Epithelial cell of prostate (primary cell): ENCODE results near the gene PAMR1.
"Not testable (repeated sequence)": the region's sequence is repeated elsewhere in the genome, so short reads cannot be mapped to it uniquely, and the experiment has no call there.

Experiments used
- DNase-seq: peaks from one replicate; pipeline ENCODE4 v3.0.0-alpha.2; 2011; ENCODE audit warnings: low read depth, low spot score
- H3K27ac ChIP-seq: fragments of 450-650 bp; 2 replicates; pipeline ENCODE4 v1.5.1; 2017; ENCODE audit warnings: mild to moderate bottlenecking

PAMR1 gene

DNA sequence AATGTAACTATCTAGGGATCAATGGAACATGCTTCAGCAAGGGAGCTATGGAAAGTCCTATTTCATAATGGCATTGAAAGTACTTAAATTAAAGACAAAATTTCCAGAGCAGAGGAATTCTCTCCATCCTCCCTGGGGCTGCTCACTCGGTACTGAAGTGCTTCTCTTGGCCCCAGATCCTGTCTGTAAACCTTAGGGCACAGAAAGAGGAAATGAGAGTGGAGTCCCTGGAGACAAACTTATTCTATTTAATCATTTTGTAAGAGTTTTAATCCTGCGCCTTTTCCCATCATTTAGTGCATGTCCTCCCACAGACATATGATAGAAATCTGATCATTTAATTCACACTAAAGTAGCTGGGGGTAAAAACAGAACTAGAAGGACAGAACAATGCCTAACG, 20.9 kb upstream of the PAMR1 start:
- no peak for DNase-seq
- H3K27ac ChIP-seq, result no peak overlapping the region

DNA sequence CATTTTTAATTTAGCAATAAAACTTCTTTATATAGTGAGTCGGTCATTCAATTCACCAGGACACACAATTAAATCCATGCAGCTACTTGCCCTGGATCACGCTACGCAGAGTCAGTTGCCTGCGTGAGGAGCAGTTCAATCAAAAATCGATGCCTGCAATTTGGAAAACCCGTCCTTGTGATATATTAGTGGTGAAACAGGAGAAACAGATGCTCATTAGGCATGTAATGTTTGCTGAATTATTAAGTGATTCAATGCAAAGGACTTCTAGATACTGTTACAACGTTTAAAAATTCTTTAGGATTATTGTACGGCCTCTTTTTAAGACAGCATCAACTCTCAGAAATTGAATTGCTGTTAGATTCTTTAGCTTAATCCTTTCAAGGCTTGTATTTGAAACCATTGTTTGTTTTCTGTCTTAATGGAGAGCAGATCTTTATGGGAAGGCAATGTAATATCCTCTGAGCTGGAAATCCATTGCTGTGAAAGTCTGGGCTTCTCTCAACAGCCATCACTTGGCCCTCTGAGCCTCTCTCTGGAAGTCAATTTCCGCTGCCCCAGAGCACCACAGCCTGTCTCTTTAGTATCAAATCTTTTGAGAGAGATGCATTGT, 20.1 kb upstream of the PAMR1 start:
- no peak overlapping the region for H3K27ac ChIP-seq
- DNase-seq, result no peak

DNA sequence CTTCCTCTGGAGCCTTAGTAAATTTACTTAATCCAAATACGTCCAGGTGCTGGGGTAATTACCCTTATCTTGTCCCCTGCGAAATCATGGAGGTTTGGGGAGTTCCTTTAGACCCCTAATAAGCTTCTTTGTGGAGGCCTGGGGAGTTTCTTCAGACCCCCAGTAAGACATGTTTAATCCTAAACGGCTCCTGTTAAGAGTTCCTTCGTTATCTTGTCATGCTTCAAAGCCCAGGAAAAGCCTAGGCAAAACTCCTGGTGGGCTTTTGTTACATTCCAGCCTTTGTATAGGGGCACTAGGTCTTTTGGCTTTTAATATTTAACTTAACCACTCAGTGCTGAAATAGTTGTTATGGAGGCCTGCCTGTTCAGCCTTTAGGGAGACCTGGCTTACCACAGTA, 18.1 kb upstream of the PAMR1 start:
- no peak overlapping the region for H3K27ac ChIP-seq
- no peak for DNase-seq

DNA sequence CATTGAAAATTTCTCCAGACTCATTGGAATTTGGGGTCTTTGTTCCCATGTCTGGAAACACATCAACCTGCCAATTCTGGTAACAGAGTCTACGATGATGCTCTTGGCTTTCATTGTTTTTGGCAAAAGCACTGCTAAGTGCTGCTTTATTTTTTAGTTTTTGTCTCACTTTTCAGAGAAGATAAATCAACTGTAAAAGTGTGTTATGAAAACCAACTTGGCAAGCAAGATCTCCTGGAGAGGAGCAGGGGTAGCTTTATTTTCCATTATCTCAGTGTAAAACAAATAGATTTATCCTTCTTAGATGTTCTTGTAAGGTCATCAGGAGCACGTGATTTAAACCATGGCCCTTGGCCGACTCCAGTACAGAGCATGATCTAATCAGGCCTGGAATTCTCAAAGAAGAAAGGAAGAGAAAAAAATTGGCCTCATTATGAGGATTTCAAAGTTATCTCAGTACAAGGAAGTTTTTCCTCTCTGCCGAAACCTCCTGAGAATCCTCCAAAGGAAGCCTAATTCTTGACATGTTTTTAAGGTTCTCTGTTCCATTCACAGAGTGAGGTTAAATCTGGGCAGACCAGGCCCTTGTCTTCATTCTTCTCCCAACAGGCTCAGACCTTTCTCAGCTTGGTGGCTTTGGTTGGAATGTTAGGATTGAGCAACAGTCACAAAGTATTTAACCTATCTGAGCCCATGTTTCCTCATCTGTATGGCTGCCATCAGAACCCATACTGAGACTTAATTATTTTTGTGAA, 16.4 kb upstream of the PAMR1 start:
- no peak for DNase-seq
- peak overlapping the region; percentile 60 for H3K27ac ChIP-seq

DNA sequence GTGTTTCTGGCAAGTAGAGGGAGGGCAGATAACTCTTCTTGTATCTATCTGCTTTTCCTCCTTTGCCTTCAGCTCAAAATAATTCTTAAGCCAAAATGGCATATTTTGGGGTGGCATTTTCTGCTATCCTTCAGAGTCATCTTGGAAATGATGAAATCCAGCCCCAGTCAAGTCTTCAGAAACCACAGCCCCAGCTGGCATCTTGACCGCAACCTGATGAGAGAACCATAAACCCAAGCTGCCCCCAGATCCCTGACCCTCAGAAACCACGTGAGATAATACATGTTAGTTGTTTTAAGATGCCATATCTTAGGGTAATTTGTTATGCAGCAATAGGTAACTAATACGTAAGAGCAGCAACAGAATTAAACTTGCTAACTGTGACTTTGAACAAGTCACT, 15.1 kb upstream of the PAMR1 start:
- H3K27ac ChIP-seq, result peak overlapping the region; percentile 13
- DNase-seq, result no peak

DNA sequence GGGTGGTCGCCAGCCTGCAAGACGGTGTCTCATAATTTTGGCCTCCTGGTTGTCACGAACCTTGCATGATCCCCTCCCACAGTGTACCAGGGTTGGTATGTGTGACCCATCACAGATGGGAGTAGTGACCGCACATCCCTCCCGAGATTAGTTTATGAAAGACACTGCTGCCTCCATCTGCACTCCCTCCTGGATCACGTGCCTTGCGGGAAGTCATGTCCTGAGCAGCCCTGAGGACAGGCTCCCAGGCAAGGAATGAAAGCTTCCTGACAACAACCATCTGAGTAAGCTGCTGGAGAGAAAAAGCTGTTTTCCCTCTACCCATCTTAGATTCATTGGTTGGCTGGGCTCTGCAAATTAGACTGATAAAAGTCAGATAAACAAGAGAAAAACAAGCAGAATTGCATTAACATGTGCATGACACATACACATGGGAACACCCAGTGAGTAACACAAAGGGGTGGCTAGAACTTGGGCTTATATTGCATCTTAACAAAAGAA, 14.4 kb upstream of the PAMR1 start:
- peak overlapping the region; percentile 13 for H3K27ac ChIP-seq
- no peak for DNase-seq

DNA sequence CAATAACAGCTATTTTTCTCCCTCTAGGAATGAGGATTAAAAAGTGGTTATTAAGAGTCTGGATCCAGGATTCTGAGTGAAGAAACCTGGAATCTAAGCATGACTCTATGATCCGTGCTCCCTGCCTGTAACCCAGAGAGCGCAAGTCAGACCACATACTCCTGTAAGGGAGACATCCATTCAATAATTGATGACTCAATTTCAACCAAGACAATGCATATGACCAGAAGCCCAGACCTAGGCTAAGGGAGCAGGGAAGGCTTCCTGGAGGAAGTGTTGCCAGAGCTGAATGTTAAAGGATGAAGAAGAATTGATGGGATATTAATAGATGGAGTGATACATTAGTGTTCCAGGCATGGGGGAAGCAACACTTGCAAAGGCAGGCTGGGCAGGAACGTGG, 13.8 kb upstream of the PAMR1 start:
- no peak overlapping the region for H3K27ac ChIP-seq

DNA sequence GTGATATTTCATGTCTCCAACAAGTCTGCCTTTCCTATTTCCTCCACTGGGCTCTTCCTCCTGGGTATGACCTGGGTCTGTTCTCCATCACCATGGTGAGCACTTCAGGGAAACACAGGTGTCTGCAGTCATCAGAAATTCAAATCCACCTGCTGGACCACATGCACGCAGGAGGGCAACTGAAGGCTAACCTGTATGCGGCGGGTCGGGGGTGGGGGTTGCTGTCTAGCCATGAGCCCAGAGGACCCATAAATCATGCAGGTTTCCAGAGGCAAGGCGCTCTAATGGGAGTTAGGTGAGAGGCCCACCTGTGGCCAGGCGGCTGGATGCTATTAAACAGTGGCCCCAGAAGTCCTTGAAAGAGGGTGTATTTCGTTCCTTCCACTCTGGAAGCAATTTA, 11.1 kb upstream of the PAMR1 start:
- DNase-seq, result no peak
- H3K27ac ChIP-seq, result no peak overlapping the region

More for the DNA sequence above, 13.8 kb upstream of the PAMR1 start:
- DNase-seq, result no peak

DNA sequence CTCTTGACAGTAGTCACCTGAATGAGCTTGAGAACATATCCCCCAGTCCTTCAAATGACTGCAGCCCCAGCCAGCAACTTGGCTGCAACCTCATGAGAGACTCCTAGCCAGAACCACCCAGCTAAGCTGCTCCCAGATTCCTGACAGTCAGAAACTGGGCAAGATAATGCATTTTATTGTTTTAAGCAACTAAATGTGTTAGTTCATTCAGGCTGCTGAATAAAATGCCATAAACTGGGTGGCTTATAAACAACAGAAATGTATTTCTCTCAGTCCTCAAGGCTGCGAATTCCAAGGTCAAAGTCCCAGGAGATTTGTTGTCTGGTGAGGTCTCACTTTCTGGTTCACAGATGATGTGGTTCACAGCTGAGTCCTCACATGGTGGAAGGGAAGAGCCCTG, 5.8 kb upstream of the PAMR1 start:
- no peak overlapping the region for H3K27ac ChIP-seq
- no peak for DNase-seq

DNA sequence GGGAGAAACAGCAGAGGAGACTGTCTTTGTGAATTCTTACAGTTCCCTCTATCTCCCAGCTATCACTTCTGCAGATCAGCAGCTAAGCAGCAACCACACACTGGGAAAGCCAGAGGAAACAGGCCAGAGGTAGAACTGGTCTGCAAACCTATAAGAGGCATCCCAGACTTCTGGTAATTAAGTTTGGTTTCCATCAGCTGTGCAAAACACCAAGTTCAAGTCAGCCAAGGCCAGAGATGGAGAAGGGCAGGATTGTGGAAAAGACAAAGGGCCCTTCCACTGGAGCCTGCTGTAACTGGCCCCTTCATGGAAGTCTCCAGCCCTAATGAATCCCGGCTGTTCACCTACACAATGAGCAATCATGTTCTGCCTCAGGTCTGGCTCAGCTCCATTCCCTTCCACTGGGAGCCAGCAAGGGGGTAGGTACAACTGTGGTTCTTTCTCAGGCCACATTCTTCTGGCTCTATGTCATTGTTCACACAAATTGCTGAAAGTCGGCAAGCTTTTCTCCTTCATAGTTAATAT, 4.6 kb upstream of the PAMR1 start:
- peak overlapping the region; percentile 50 for H3K27ac ChIP-seq
- DNase-seq, result peak; percentile 58

DNA sequence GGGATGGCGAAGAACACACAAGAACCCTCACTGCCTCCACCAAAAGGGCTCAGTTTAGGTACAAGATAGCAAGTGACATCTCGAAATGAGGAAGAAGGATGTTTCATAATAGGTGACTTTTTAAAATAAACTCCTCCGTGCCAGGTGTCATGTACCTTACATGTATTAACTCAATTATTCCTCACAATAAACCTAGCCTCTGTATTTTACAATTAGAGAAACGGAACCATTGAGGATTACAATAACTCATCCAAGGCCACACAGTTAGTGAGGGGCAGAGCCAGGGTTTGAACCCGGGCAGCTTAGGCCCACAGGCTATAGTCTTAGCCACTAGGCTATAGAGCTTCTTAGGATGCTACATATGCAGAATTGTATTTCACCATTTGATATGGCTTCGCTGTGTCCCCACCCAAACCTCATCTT, 965 bp upstream of the PAMR1 start:
- no peak for DNase-seq
- no peak overlapping the region for H3K27ac ChIP-seq

DNA sequence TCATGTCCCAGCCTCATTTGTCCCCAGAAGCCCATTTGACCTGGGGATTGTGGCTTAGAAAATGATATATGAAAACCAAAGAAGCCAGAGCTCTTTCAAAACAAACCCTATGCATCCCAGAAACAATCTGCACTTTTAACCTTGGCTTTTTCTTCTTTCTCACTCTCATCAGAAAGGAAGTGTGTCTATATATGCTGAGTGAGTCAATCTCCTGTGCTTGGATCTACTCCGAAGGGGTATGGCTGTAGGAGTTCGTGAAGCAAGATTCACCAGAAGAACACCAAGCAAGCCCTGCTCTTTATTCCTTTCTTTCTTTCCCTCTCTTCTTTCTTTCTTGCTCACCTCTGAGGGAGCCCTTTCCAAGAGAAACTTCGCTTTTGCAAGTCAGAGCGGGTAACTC, 636 bp downstream of the PAMR1 start:
- no peak overlapping the region for H3K27ac ChIP-seq
- DNase-seq, result no peak

DNA sequence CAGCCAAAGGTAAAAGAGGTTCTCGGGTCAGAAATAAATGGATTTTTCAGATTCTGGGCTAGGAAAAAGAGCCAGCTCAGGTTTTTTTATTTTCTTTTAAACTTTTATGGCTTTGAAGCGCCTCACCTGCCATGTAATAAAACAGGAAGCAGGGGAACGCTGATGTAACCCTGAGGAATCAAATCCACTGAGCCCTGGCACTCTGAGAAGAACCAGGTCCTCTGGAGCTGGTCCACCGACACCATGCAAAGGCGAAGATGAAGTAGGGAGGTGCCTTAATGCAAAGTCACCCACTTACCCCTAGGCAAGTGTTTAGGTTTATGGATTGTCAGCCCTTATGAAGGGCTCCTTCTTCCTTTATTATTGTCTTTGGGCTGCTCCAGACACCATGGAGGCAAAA, 1.6 kb downstream of the PAMR1 start:
- H3K27ac ChIP-seq, result no peak overlapping the region

DNA sequence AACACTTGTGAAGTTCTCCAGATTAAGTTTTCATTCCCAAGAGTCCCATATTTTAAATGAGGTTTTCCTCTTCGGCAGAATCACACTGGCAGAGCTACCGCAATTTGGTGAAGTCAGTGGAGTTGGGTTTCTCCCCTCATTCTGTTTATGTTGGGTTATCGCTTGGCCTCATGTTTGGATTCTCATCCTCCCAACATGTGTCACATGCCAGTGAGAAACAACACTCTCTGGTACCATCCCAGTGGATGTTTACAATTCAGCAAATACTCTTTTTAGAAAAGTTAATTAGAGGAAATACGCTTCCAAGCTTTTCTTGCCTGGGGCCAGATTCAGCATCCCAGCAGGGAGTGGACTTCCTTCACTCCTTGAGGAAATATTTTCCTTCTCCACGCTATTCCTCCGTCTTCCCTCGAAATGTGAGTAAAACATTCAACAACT, 2.1 kb downstream of the PAMR1 start:
- no peak for DNase-seq
- H3K27ac ChIP-seq, result no peak overlapping the region

More for the DNA sequence above, 1.6 kb downstream of the PAMR1 start:
- DNase-seq, result no peak

DNA sequence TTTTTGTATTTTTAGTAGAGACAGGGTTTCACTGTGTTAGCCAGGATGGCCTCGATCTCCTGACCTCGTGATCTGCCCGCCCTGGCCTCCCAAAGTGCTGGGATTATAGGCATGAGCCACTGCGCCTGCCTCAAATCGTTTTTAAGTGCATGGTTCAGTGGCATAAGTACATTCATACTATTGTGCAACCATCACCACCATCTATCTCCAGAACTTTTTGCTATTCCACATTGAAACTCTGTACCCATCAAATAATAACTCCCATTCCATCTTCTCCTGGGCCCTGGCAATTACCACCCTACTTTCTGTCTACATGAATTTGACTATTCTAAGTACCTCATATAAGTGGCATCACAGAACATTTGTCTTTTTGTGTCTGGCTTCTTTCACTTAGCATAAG, 3.3 kb downstream of the PAMR1 start:
- DNase-seq, H3K27ac ChIP-seq: not testable (repeated sequence)

DNA sequence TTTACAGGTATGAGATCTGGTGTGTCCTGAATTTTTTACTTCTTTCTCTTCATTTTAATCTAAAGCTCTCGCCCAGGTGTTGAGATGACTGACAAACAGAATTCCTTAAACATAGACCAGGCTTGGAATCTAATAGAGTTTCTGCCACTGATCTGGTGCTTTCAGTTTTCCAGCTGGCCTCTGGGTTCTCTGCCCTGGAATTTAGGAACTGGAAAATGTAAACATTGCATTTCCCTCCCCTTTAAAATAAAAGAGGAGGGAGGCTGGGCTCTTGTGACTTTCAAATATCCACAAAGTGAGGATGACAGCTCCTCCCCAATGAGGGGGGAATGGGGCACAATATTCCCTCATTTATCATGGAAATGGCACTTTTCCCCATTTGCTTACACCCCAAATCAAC, 5.0 kb downstream of the PAMR1 start:
- H3K27ac ChIP-seq, result no peak overlapping the region
- DNase-seq, result no peak

DNA sequence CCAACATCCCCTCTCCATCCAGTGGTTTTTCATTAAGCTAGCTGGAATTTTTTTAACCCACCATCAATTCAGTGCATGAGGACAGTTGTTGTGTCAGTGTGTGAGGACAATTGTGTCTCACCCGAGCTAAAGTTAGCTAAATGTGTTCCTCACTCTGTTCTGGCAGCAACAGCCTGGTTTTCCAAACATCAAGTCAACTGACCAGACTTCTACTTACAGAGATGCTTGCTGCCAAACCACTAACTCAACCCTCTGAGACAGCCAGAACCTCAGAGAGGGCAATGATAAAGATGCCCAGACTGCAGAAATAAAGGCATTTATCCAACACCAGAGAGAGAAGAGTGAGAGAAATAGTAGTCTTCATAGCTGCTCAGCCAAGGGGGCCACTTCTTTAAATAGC, 6.7 kb downstream of the PAMR1 start:
- DNase-seq, result no peak
- H3K27ac ChIP-seq, result no peak overlapping the region

DNA sequence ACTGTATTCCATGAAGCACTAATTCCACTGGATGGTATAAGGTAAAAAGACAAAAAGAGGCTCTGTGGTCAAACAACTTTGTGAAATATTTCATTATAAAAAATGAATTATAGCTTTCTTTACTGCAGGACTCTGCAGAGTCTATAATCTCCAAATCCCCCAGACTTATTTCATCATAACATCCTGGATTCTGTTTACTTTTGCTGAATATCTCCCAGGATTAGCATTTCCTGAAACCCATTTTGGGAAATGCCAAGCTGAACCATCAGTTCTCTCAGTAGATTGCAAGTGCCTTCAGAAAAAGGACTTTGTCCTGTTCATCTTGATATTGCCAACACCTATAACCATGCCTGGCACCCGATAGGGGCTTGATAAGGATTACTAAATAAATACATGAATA, 7.9 kb downstream of the PAMR1 start:
- DNase-seq, result no peak
- H3K27ac ChIP-seq, result no peak overlapping the region

DNA sequence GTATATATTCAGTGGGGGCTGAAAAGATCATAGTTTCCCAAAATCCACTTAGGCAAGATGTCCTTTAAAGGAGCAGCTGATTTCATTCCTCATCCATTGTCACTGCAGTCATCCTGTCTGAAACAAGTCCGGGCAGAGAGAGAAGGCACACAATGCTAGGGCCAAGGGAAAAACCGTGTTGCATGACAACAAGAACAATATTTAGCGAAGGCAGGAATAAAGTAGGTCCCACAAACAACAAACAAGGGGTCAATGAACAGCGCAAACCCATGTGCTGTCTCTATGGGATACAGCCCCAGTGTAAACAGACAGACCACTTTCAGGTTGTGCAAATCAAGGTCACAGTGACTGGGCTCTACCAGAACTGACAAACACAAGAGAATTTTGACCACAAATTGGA, 9.0 kb downstream of the PAMR1 start:
- DNase-seq, result no peak
- peak overlapping the region; percentile 22 for H3K27ac ChIP-seq

DNA sequence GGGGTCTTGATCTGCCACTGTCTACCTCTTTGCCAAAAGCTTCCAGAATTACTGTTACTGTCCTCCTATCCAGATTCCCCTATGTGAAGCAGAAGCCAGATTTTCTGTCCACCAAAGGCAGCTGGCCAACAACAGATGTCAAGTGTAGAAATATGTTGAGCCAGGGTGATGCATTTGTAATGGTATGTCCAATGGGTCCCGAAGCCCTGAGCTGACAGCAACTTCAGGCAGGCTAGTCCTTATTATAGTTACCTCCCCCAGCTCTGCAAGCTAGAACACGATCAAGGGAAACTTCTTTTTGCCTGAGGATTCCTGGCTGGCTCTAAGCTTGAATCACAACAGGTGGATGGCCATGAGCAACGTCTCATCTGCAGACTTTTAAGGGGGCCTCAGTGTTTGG, 10.2 kb downstream of the PAMR1 start:
- peak overlapping the region; percentile 3 for H3K27ac ChIP-seq
- peak; percentile 75 for DNase-seq

DNA sequence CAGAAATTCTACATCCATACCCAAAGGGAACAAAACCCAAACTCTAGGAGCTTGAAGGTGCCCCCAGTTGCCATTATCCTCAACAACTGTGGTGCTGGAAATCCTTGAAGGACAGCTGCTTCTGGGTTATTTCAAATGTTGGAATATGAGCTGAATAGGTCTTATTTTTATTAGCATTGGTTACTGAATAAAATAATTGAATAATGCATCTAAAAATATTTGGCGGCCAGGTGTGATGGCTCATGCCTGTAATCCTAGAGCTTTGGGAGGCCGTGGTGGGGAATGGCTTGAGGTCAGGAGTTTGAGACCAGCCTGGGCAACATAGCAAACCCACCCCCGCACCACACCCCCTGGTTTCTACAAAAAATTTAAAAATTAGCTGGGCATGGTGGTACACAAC, 10.9 kb downstream of the PAMR1 start:
- no peak for DNase-seq
- H3K27ac ChIP-seq, result no peak overlapping the region

DNA sequence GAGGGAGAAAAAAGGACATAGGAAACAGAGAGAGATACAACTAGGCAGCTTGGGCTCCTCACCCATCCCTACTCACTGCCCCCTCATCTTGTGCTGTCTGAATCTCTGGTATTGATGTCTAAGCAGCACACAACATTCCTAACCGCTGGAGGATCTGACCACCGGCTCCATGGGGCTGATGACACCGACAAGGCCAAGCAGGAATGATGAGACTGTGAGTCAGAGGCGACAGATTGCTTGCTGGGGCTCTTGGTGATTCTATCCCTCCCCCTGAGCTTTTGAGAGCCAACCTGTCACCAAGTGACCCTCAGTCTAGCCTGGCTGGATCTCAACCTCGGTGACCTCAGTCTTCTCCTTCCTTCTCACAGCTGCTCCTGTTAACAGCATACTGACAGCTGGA, 13.8 kb downstream of the PAMR1 start:
- no peak for DNase-seq
- no peak overlapping the region for H3K27ac ChIP-seq
